Cardiac muscle cell (in vitro differentiated cells and primary cell): ENCODE measurements around the gene GSS. TPM values are rescaled to one million over a fixed set of nuclear protein-coding genes. Genes with fewer than 3 reads are reported as not detected.
"Not testable (repeated sequence)": the region's sequence is repeated elsewhere in the genome, so short reads cannot be mapped to it uniquely, and the experiment has no call there.

ENCODE experiments used
- DNase-seq, 2 donors: peaks; one replicate each; pipeline versions ENCODE4 v3.0.0 to v3.0.0-alpha.2; 2010 to 2017; ENCODE audit warnings: low read depth in 1 of 2, low spot score in 1 of 2
- H3K27ac ChIP-seq: fragments of 200-600 bp; sonication (generic); 2 replicates; pipeline ENCODE4 v1.5.1; 2016
- H3K27me3 ChIP-seq: fragments of 200-600 bp; sonication (generic); 2 replicates; pipeline ENCODE4 v1.6.0; 2016; ENCODE audit warnings: control low read depth
- H3K36me3 ChIP-seq: fragments of 200-600 bp; sonication (generic); 2 replicates; pipeline ENCODE4 v1.5.1; 2016; ENCODE audit warnings: control low read depth
- H3K4me1 ChIP-seq: fragments of 200-600 bp; sonication (generic); 2 replicates; pipeline ENCODE4 v1.8.1; 2017; ENCODE audit warnings: low read depth, mild to moderate bottlenecking, mixed run types
- H3K4me3 ChIP-seq: fragments of 200-600 bp; sonication (generic); 2 replicates; pipeline ENCODE4 v1.5.1; 2016; ENCODE audit warnings: mild to moderate bottlenecking
- H3K9me3 ChIP-seq: fragments of 200-600 bp; sonication (generic); 2 replicates; pipeline ENCODE4 v1.5.1; 2017; ENCODE audit warnings: low read depth, mild to moderate bottlenecking, control low read depth
- CTCF ChIP-seq: IDR thresholded peaks from 2 replicates; pipeline ENCODE4 v1.5.1; 2012; ENCODE audit warnings: low read depth, mild to moderate bottlenecking, low read length
- polyA plus RNA-seq: library from polyadenylated mRNA; unstranded; fragments of >200 nt; fragmentation: Nextera tagmentation; extraction: Ambion mirVana; gene quantifications from 2 replicates; pipeline ENCODE4 v1.2.1, GENCODE V29; 2016
- total RNA-seq: library from RNA; depleted of rRNA; stranded (reverse); fragments of >200 nt; gene quantifications from 2 replicates; pipeline ENCODE4 v1.2.3, GENCODE V29; 2016

The GSS gene
- total and polyA plus RNA-seq, 2 experiments from 2014 or later, result 59.9 to 69.5 TPM

- Histone ChIP-seq H3K4me3 (no peak overlapping the region), H3K27me3 (no peaks in the 10 kb centered on the region), H3K36me3 (no peaks in the 10 kb centered on the region), H3K27ac (no peak overlapping the region), H3K9me3 (no peaks in the 10 kb centered on the region), H3K4me1 (peaks cover 14% of the 10 kb centered on the region)
- peak in 1 of 2 donors; percentile 52 for DNase-seq
- no peak for TF ChIP-seq CTCF
Observed at GRCh38 chr20:34904202-34904621, 51.4 kb downstream of the GSS start.

GRCh38 chr20:34898731-34899130 is 56.9 kb downstream of the GSS start:
- not testable (repeated sequence) for H3K9me3 ChIP-seq, H3K36me3 ChIP-seq, H3K27me3 ChIP-seq, DNase-seq, H3K4me3 ChIP-seq, H3K4me1 ChIP-seq, H3K27ac ChIP-seq

- not testable (repeated sequence) for H3K36me3 ChIP-seq, H3K4me1 ChIP-seq, H3K9me3 ChIP-seq, DNase-seq, H3K4me3 ChIP-seq, H3K27ac ChIP-seq, H3K27me3 ChIP-seq
Observed at GRCh38 chr20:34898129-34898528, 57.5 kb downstream of the GSS start.

GRCh38 chr20:34896086-34896621 is 59.5 kb downstream of the GSS start:
- DNase-seq, result no peak
- TF ChIP-seq CTCF, result no peak
- no peak overlapping the region for H3K4me3 ChIP-seq
- H3K27me3 ChIP-seq, result no peaks in the 10 kb centered on the region
- H3K27ac ChIP-seq, result no peak overlapping the region
- H3K36me3 ChIP-seq, result no peaks in the 10 kb centered on the region
- no peaks in the 10 kb centered on the region for H3K4me1 ChIP-seq
- no peaks in the 10 kb centered on the region for H3K9me3 ChIP-seq

GRCh38 chr20:34895465-34895864 is 60.1 kb downstream of the GSS start:
- no peaks in the 10 kb centered on the region for H3K36me3 ChIP-seq

GRCh38 chr20:34894723-34895122 is 60.9 kb downstream of the GSS start:
- no peak overlapping the region for H3K4me3 ChIP-seq
- no peaks in the 10 kb centered on the region for H3K36me3 ChIP-seq
- no peaks in the 10 kb centered on the region for H3K9me3 ChIP-seq
- no peaks in the 10 kb centered on the region for H3K4me1 ChIP-seq
- TF ChIP-seq CTCF, result no peak
- DNase-seq, result no peak
- no peaks in the 10 kb centered on the region for H3K27me3 ChIP-seq
- H3K27ac ChIP-seq, result no peak overlapping the region

More at GRCh38 chr20:34895465-34895864, 60.1 kb downstream of the GSS start:
- DNase-seq, result no peak
- Histone ChIP-seq H3K9me3 (no peaks in the 10 kb centered on the region), H3K4me1 (no peaks in the 10 kb centered on the region), H3K4me3 (no peak overlapping the region), H3K27ac (no peak overlapping the region), H3K27me3 (no peaks in the 10 kb centered on the region)
- no peak for TF ChIP-seq CTCF

GRCh38 chr20:34892671-34893070 is 62.9 kb downstream of the GSS start:
- no peak for TF ChIP-seq CTCF

More at GRCh38 chr20:34892671-34893070, 62.9 kb downstream of the GSS start:
- Histone ChIP-seq H3K36me3 (no peaks in the 10 kb centered on the region), H3K27me3 (no peaks in the 10 kb centered on the region), H3K4me1 (no peaks in the 10 kb centered on the region), H3K9me3 (no peaks in the 10 kb centered on the region), H3K4me3 (no peak overlapping the region), H3K27ac (no peak overlapping the region)
- DNase-seq, result no peak
